ENCODE results near the gene PPP2R1B. TPM values are rescaled to one million over a fixed set of nuclear protein-coding genes. Genes with fewer than 3 reads are reported as not detected.

The PPP2R1B gene
- total and polyA plus RNA-seq, 2 of the 8 experiments (the other 6 are each of a cell fraction or from before 2014, with no cell fraction given): 25.8 to 87.0 TPM

DNA sequence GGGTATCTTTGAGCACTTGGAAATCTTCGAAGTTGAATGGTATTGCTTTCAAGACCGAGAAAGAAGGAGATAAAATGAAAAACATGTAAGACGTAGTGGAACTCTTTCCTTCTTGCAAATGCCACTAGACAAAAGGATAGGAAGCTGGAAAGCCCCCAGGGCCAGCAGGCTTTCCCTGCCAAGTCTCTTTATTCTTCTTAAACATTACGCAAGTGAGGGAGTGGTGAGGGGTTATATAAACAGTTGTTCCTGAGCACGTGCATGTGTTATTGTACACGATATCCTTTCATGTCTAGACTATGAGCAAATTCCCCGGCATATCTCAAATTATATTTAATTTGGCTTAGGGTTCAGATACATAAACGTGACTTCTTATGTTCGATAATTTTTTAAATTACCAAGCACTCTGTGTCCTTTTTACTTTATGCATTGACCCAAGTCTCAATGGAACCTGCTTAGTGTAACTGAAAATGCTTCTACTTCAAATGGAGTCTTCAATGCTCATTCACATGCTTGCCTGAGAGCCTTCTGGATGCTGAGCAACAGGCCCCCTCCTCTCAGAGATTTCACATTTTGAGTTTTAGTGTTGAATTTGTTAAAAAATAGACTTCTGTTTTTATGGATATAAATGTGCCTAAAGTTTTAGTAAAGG is 59.0 kb downstream of the PPP2R1B start:
- H2BK20ac ChIP-seq (ENCODE audit: low read length): no peak overlapping the region
- no peak overlapping the region for H2BK5ac ChIP-seq (ENCODE audit: low read depth, low read length)
- H4K20me1 ChIP-seq (replicated peaks in 1 of 2; ENCODE audit: control insufficient read depth in 1 of 2, insufficient read depth in 2 of 2, low read length in 2 of 2): no peaks in the 10 kb centered on the region
- FAIRE-seq: no peak
- H2BK120ac ChIP-seq (replicated peaks; ENCODE audit: low read depth, low read length): no peak overlapping the region
- H3K4me2 ChIP-seq (ENCODE audit: insufficient read depth in 1 of 2, low read depth in 2 of 2, low read length in 2 of 2): no peak overlapping the region
- no peak overlapping the region for H2BK12ac ChIP-seq (ENCODE audit: low read depth, low read length)
- no peak overlapping the region for H2AK5ac ChIP-seq (ENCODE audit: low read depth, low read length)
- no peak overlapping the region for H3K23ac ChIP-seq (ENCODE audit: insufficient read length)
- DNase-seq (ENCODE audit: low read depth in 1 of 2, low spot score in 2 of 2): no peak
- no peaks in the 10 kb centered on the region for H3K79me2 ChIP-seq (ENCODE audit: control insufficient read depth in 1 of 2, insufficient read depth in 2 of 2, low read length in 2 of 2)
- no peak overlapping the region for H3K9ac ChIP-seq (replicated peaks in 1 of 4; ENCODE audit: extremely low read depth in 1 of 4, low read depth in 3 of 4, low read length in 3 of 4)
- ChIA-PET CTCF (ENCODE audit: partially characterized antibody) (no interaction called here), POLR2A (ENCODE audit: partially characterized antibody) (interaction anchor here (0.7 kb wide), 1 partner anchor 15 kb away, joined by 3 read pairs; no protein-coding TSS in a partner anchor)
- 95% methylated on average over 9 of the region's 9 CpGs; no CpG with 5 or more reads in 1 of the 2 experiments for WGBS, 2 experiments (ENCODE audit: extremely low coverage in 1 of 2, insufficient coverage in 1 of 2, insufficient read length in 1 of 2, insufficient replicate concordance in 2 of 2, low coverage in 1 of 2, low lambda C conversion rate in 2 of 2, missing lambda C conversion rate in 1 of 2)
- H2AFZ ChIP-seq (ENCODE audit: low read length): no peak overlapping the region
- no peak overlapping the region for H4K91ac ChIP-seq (replicated peaks; ENCODE audit: insufficient read length, low read length)
- no peak overlapping the region for H2BK15ac ChIP-seq (ENCODE audit: low read length)
- no peaks in the 10 kb centered on the region for H3K79me1 ChIP-seq (ENCODE audit: low read depth, low read length)
- H3K9me3 ChIP-seq (ENCODE audit: insufficient read depth in 2 of 2, low read depth in 1 of 2, low read length in 1 of 2): no peaks in the 10 kb centered on the region
- H3K23me2 ChIP-seq (ENCODE audit: low read depth, low read length): no peaks in the 10 kb centered on the region
- H3K56ac ChIP-seq (replicated peaks; ENCODE audit: insufficient read length, low read depth, low read length): no peak overlapping the region
- no peak overlapping the region for H3K4me3 ChIP-seq (ENCODE audit: extremely low read depth in 1 of 4, insufficient read depth in 2 of 4, low read depth in 3 of 4, low read length in 4 of 4)
- H3K27ac ChIP-seq (ENCODE audit: low read depth, low read length): no peak overlapping the region
- TF ChIP-seq CEBPB (IDR thresholded peaks at IDR 0.05; ENCODE audit: low read depth, low read length) (peak; percentile 42; the same call in 1 of the 2 replicates), SIX5 (IDR thresholded peaks at IDR 0.05; ENCODE audit: low read depth, low read length) (no peak), ASH2L (IDR thresholded peaks at IDR 0.05; ENCODE audit: low read length) (no peak)
- no peak overlapping the region for H3K4ac ChIP-seq (replicated peaks; ENCODE audit: insufficient read length, low read depth, low read length)
- H3K14ac ChIP-seq (ENCODE audit: insufficient read length): no peak overlapping the region
- no peak overlapping the region for H4K5ac ChIP-seq (ENCODE audit: insufficient read length, low read depth, low read length)
- no peak overlapping the region for H4K8ac ChIP-seq (ENCODE audit: extremely low read depth, insufficient read depth, low read length)
- H3K36me3 ChIP-seq (ENCODE audit: control insufficient read depth in 2 of 4, insufficient read depth in 4 of 4, low read length in 3 of 4): peaks cover 0 to 3% (median 1%) of the 10 kb centered on the region in 4 experiments; a peak in 2 of 8 replicates
- no peak overlapping the region for H3K18ac ChIP-seq (ENCODE audit: extremely low read depth, low read length)
- H3K4me1 ChIP-seq (replicated peaks in 1 of 4; ENCODE audit: control insufficient read depth in 3 of 4, insufficient read depth in 4 of 4, low read length in 3 of 4): no peaks in the 10 kb centered on the region
- H3K27me3 ChIP-seq (replicated peaks in 1 of 4; ENCODE audit: control insufficient read depth in 3 of 4, extremely low read depth in 1 of 4, insufficient read depth in 3 of 4, low read length in 3 of 4): no peaks in the 10 kb centered on the region

Measured in H1 (cell line).